ENCODE results near the gene PPP4R4.

DNA sequence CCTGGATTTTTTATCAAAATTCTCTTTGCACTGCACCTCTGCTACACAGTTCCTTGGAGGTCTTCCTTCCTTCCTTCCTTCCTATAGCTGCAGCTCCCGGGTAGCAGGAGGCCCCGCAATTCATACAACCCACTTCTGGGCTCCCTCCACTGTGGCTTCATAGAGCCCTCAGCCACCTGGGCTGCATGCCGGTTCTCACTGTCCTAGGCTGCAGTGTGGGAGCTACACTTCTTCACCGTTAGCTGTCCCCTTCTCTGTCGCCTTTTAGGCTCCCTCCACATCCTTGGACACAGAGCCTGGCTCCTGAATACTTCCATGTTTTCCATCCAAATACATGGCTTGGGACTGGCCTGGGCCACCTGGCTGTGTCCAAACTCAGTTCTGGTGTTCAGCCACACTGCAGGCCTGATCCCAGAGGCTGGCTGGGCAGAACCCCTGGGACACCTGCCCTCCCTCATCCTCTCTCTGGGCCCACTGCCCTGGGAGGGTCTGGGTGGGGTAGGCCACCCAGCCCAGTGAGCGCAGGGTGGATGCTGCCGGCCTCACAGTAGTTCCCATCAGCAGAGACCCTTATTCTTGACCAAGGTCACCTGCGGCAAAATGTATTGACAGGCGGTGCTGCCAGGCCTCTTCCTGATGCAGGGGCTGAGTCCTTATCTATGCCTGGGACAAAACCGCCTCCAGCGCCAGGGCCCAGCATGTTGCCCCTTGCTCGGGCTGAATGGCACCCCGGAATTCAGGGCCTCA is 117.2 kb downstream of the PPP4R4 start:
- TF ChIP-seq, protein P1, sequence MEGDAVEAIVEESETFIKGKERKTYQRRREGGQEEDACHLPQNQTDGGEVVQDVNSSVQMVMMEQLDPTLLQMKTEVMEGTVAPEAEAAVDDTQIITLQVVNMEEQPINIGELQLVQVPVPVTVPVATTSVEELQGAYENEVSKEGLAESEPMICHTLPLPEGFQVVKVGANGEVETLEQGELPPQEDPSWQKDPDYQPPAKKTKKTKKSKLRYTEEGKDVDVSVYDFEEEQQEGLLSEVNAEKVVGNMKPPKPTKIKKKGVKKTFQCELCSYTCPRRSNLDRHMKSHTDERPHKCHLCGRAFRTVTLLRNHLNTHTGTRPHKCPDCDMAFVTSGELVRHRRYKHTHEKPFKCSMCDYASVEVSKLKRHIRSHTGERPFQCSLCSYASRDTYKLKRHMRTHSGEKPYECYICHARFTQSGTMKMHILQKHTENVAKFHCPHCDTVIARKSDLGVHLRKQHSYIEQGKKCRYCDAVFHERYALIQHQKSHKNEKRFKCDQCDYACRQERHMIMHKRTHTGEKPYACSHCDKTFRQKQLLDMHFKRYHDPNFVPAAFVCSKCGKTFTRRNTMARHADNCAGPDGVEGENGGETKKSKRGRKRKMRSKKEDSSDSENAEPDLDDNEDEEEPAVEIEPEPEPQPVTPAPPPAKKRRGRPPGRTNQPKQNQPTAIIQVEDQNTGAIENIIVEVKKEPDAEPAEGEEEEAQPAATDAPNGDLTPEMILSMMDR (IDR thresholded peaks at IDR 0.05 in 8 of 11, conservative IDR thresholded peaks at IDR 0.05 in 3 of 11) = no peak
- TF ChIP-seq POLR2AphosphoS5 (IDR thresholded peaks at IDR 0.05) = no peak

All from spleen (tissue), 7 donors.